ENCODE measurements around the gene SWI5. TPM values are rescaled to one million over a fixed set of nuclear protein-coding genes. Genes with fewer than 3 reads are reported as not detected.
A peak's percentile ranks its signal among the peaks of the same experiment; 100 is the strongest.

Gene SWI5
- total and polyA plus RNA-seq, 9 of the 15 experiments (the other 6 are each of a cell fraction or from before 2014, with no cell fraction given): 62.8 to 133 (median 95.9) TPM

DNA sequence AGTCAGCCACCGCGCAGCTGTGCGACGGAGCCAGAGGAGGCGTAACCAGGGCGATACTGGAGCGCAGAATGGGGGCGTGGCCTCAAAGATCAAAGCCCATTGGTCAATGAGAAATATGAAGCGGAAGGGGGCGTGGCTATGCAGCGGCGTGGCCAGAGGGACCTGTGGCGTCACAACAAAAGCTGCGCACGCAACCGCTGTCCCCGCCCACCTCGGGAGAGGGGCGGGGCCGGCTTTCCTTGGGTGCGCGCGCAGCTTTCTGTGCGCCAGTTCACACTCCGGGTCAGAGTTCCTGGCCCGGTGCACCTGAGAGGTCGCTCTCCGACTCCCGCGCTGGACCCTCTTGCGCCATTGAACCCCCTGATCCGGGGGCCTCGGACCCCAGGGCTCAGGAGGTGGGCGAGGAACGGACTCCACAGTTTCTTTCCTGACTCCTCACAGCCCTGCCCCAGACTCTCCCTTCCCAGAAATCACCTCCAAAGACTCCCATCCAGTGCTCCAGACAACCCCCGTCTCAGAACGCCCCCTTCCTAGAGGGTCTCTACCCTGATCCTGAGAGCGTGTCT is at the start of gene SWI5 (continued):
- TF ChIP-seq, protein P1, sequence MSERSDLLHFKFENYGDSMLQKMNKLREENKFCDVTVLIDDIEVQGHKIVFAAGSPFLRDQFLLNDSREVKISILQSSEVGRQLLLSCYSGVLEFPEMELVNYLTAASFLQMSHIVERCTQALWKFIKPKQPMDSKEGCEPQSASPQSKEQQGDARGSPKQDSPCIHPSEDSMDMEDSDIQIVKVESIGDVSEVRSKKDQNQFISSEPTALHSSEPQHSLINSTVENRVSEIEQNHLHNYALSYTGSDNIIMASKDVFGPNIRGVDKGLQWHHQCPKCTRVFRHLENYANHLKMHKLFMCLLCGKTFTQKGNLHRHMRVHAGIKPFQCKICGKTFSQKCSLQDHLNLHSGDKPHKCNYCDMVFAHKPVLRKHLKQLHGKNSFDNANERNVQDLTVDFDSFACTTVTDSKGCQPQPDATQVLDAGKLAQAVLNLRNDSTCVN (CRISPR knock-in tag; IDR thresholded peaks at IDR 0.05): no peak
- TF ChIP-seq ZBTB17 (CRISPR knock-in tag; IDR thresholded peaks at IDR 0.05) (0 out of 2 replicates have a peak, but pooled peaks have one; percentile 7), HNRNPL (IDR thresholded peaks at IDR 0.05; ENCODE audit: low read depth, low read length) (no peak), U2AF2 (optimal IDR thresholded peaks at IDR 0.05; ENCODE audit: low read depth, low read length) (no peak), CHCHD3 (CRISPR knock-in tag; IDR thresholded peaks at IDR 0.05) (peak; percentile 94), NCOA2 (IDR thresholded peaks at IDR 0.05; ENCODE audit: partially characterized antibody in 2 of 2) (no peak), ZNF184 (CRISPR knock-in tag; IDR thresholded peaks at IDR 0.05) (no peak), HNRNPLL (IDR thresholded peaks at IDR 0.05; ENCODE audit: low read depth, low read length, poor library complexity, severe bottlenecking) (peak; percentile 79), ZNF77 (CRISPR knock-in tag; IDR thresholded peaks at IDR 0.05) (no peak), HCFC1 (IDR thresholded peaks at IDR 0.05; ENCODE audit: low read depth, low read length) (peak; percentile 71), RBM25 (IDR thresholded peaks at IDR 0.05; ENCODE audit: low read depth, low read length, severe bottlenecking) (no peak), KAT2B (IDR thresholded peaks at IDR 0.05; ENCODE audit: low read depth, low read length) (no peak), SMAD1 (IDR thresholded peaks at IDR 0.05; ENCODE audit: low read depth, low read length, partially characterized antibody) (peak; percentile 63), ZNF75A (CRISPR knock-in tag; IDR thresholded peaks at IDR 0.05) (no peak), RBM22 (IDR thresholded peaks at IDR 0.05; ENCODE audit: low read depth, low read length, poor library complexity, severe bottlenecking) (peak; percentile 84), PTRF (tag; IDR thresholded peaks at IDR 0.05) (no peak), RFX7 (CRISPR knock-in tag; IDR thresholded peaks at IDR 0.05) (0 out of 2 replicates have a peak, but pooled peaks have one; percentile 39), ZC3H4 (CRISPR knock-in tag; IDR thresholded peaks at IDR 0.05; ENCODE audit: borderline replicate concordance) (no peak), SIX5 (IDR thresholded peaks at IDR 0.05; ENCODE audit: borderline replicate concordance in 1 of 2, insufficient read depth in 1 of 2, low read depth in 1 of 2, low read length in 2 of 2) (peak in 1 of 2 experiments; percentile 19; a peak in 1 of 4 replicates), SMAD3 (CRISPR knock-in tag; conservative IDR thresholded peaks at IDR 0.05) (0 out of 2 replicates have a peak, but pooled peaks have one; percentile 6)
- TF ChIP-seq, protein P2, sequence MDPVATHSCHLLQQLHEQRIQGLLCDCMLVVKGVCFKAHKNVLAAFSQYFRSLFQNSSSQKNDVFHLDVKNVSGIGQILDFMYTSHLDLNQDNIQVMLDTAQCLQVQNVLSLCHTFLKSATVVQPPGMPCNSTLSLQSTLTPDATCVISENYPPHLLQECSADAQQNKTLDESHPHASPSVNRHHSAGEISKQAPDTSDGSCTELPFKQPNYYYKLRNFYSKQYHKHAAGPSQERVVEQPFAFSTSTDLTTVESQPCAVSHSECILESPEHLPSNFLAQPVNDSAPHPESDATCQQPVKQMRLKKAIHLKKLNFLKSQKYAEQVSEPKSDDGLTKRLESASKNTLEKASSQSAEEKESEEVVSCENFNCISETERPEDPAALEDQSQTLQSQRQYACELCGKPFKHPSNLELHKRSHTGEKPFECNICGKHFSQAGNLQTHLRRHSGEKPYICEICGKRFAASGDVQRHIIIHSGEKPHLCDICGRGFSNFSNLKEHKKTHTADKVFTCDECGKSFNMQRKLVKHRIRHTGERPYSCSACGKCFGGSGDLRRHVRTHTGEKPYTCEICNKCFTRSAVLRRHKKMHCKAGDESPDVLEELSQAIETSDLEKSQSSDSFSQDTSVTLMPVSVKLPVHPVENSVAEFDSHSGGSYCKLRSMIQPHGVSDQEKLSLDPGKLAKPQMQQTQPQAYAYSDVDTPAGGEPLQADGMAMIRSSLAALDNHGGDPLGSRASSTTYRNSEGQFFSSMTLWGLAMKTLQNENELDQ (CRISPR knock-in tag; IDR thresholded peaks at IDR 0.05; ENCODE audit: borderline replicate concordance): no peak
- TF ChIP-seq, protein P3, sequence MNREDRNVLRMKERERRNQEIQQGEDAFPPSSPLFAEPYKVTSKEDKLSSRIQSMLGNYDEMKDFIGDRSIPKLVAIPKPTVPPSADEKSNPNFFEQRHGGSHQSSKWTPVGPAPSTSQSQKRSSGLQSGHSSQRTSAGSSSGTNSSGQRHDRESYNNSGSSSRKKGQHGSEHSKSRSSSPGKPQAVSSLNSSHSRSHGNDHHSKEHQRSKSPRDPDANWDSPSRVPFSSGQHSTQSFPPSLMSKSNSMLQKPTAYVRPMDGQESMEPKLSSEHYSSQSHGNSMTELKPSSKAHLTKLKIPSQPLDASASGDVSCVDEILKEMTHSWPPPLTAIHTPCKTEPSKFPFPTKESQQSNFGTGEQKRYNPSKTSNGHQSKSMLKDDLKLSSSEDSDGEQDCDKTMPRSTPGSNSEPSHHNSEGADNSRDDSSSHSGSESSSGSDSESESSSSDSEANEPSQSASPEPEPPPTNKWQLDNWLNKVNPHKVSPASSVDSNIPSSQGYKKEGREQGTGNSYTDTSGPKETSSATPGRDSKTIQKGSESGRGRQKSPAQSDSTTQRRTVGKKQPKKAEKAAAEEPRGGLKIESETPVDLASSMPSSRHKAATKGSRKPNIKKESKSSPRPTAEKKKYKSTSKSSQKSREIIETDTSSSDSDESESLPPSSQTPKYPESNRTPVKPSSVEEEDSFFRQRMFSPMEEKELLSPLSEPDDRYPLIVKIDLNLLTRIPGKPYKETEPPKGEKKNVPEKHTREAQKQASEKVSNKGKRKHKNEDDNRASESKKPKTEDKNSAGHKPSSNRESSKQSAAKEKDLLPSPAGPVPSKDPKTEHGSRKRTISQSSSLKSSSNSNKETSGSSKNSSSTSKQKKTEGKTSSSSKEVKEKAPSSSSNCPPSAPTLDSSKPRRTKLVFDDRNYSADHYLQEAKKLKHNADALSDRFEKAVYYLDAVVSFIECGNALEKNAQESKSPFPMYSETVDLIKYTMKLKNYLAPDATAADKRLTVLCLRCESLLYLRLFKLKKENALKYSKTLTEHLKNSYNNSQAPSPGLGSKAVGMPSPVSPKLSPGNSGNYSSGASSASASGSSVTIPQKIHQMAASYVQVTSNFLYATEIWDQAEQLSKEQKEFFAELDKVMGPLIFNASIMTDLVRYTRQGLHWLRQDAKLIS (CRISPR knock-in tag; IDR thresholded peaks at IDR 0.05): no peak
